A673 (cell line): ENCODE results near the gene PLOD2. TPM values are rescaled to one million over a fixed set of nuclear protein-coding genes. Genes with fewer than 3 reads are reported as not detected.

Source experiments
- BruUV-seq: library from RNA; stranded (reverse); fragments of 400-500 nt; replicated peaks from 2 replicates; lab custom pipeline; 2021; lab: Mats Ljungman, UMichigan
- CTCF ChIA-PET: fragments of 300-600 bp; sonication (Branson Sonifier 250); formaldehyde crosslinking; loops from one replicate; lab custom pipeline; 2022; ENCODE audit warnings: antibody characterized with exemption; lab: Charles Lee
- POLR2A ChIA-PET: fragments of 300-600 bp; sonication (Branson Sonifier 250); formaldehyde crosslinking; loops from one replicate; lab custom pipeline; 2022; ENCODE audit warnings: antibody characterized with exemption; ENCODE audit not compliant: low non-redundant PET; lab: Charles Lee
- DNase-seq: peaks from one replicate; pipeline ENCODE4 v3.0.0-alpha.2; 2015; ENCODE audit warnings: low spot score
- H3K27ac ChIP-seq: fragments of 200-600 bp; sonication (generic); 2 replicates; pipeline ENCODE4 v1.5.1; 2016; ENCODE audit warnings: mixed run types, low read depth, mild to moderate bottlenecking, mixed read lengths, antibody characterized with exemption, low read length; ENCODE audit not compliant: poor library complexity, severe bottlenecking
- H3K27me3 ChIP-seq: fragments of 200-600 bp; sonication (generic); replicated peaks from 2 replicates; pipeline ENCODE4 v1.6.1; 2017; ENCODE audit warnings: mixed run types, low read depth, mild to moderate bottlenecking, mixed read lengths, antibody characterized with exemption, low read length; ENCODE audit not compliant: insufficient read depth, poor library complexity
- H3K36me3 ChIP-seq: fragments of 200-600 bp; sonication (generic); 2 replicates; pipeline ENCODE4 v1.6.1; 2016; ENCODE audit warnings: mixed run types, mild to moderate bottlenecking, mixed read lengths, antibody characterized with exemption, low read length; ENCODE audit not compliant: insufficient read depth, poor library complexity, severe bottlenecking
- H3K4me1 ChIP-seq: fragments of 200-600 bp; sonication (generic); 2 replicates; pipeline ENCODE4 v1.6.1; 2017; ENCODE audit warnings: mixed run types, mild to moderate bottlenecking, mixed read lengths, antibody characterized with exemption, low read length; ENCODE audit not compliant: insufficient read depth, poor library complexity, severe bottlenecking
- H3K4me3 ChIP-seq: fragments of 200-600 bp; sonication (generic); 2 replicates; pipeline ENCODE4 v1.5.1; 2016; ENCODE audit warnings: low read depth, mixed run types, mild to moderate bottlenecking, mixed read lengths, low read length; ENCODE audit not compliant: poor library complexity, severe bottlenecking
- H3K9me3 ChIP-seq: fragments of 200-600 bp; sonication (generic); 2 replicates; pipeline ENCODE4 v1.6.1; 2016; ENCODE audit warnings: mixed run types, low read depth, mild to moderate bottlenecking, mixed read lengths, antibody characterized with exemption, low read length; ENCODE audit not compliant: poor library complexity, severe bottlenecking
- EZH2 ChIP-seq: fragments of 200-600 bp; sonication (generic); IDR thresholded peaks from 2 replicates; pipeline ENCODE4 v1.6.1; 2017; ENCODE audit warnings: borderline replicate concordance, low read depth, mild to moderate bottlenecking, mixed read lengths, antibody characterized with exemption, low read length; ENCODE audit not compliant: poor library complexity, severe bottlenecking
- intact Hi-C: fragments of 100-400 bp; cut with micrococcal nuclease; formaldehyde crosslinking; loops from one replicate; pipeline ENCODE4 v1.10.0; 2022; ENCODE audit not compliant: unreplicated experiment
- total RNA-seq: library from RNA; stranded (reverse); gene quantifications from 2 replicates; pipeline ENCODE4 v1.2.3, GENCODE V29; 2021
- TF ChIP-seq, protein P1 (sequence below): fragments of 300-800, 200-600 bp; sonication (generic); conservative IDR thresholded peaks from 2 replicates; pipeline ENCODE4 v1.5.1; 2017; ENCODE audit warnings: low read depth, mild to moderate bottlenecking, antibody characterized with exemption, low read length, moderate library complexity, mixed read lengths

Gene PLOD2
- total RNA-seq, 1 experiment from 2014 or later, result 34.6 TPM

DNA sequence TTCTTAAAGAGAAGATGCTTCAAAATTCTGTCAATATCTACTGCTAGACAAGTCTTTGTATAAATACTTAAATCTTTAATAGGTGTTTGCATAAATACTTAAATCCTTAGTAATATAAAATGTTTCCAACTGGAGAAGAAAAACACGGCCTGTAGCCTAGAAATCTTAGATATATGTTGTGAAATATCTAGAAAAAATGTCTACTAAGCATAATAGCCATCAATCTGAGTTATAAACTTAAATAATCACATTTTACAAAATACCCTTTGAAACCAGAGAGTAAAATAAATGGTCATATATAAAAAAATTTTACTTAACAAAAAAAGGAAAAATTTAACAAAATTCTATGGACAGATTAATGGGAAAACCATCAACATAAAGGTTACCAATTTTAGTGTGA, 73.9 kb downstream of the PLOD2 start:
- BruUV-seq, result no TSS peak
- no peaks in the 10 kb centered on the region for H3K36me3 ChIP-seq
- no peak overlapping the region for H3K4me3 ChIP-seq
- no peak for TF ChIP-seq EZH2
- TF ChIP-seq, protein P1, sequence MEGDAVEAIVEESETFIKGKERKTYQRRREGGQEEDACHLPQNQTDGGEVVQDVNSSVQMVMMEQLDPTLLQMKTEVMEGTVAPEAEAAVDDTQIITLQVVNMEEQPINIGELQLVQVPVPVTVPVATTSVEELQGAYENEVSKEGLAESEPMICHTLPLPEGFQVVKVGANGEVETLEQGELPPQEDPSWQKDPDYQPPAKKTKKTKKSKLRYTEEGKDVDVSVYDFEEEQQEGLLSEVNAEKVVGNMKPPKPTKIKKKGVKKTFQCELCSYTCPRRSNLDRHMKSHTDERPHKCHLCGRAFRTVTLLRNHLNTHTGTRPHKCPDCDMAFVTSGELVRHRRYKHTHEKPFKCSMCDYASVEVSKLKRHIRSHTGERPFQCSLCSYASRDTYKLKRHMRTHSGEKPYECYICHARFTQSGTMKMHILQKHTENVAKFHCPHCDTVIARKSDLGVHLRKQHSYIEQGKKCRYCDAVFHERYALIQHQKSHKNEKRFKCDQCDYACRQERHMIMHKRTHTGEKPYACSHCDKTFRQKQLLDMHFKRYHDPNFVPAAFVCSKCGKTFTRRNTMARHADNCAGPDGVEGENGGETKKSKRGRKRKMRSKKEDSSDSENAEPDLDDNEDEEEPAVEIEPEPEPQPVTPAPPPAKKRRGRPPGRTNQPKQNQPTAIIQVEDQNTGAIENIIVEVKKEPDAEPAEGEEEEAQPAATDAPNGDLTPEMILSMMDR, result no peak
- CTCF ChIA-PET, result no interaction called here
- no peak overlapping the region for H3K27ac ChIP-seq
- H3K27me3 ChIP-seq, result no peaks in the 10 kb centered on the region
- DNase-seq, result no peak
- H3K4me1 ChIP-seq, result no peaks in the 10 kb centered on the region
- intact Hi-C loops, result no loop called here
- POLR2A ChIA-PET, result no interaction called here
- no peaks in the 10 kb centered on the region for H3K9me3 ChIP-seq

- CTCF ChIA-PET, result no interaction called here
- POLR2A ChIA-PET, result no interaction called here
- no TSS peak for BruUV-seq
- no peak overlapping the region for H3K27ac ChIP-seq
- no peaks in the 10 kb centered on the region for H3K4me1 ChIP-seq
- H3K27me3 ChIP-seq, result no peaks in the 10 kb centered on the region
- H3K36me3 ChIP-seq, result no peaks in the 10 kb centered on the region
- H3K9me3 ChIP-seq, result no peaks in the 10 kb centered on the region
- TF ChIP-seq EZH2, result no peak
- TF ChIP-seq, protein P1, result no peak
- intact Hi-C loops, result no loop called here
- no peak overlapping the region for H3K4me3 ChIP-seq
- DNase-seq, result no peak
Observed at GRCh38 chr3:146086211-146086610, 74.8 kb downstream of the PLOD2 start.

DNA sequence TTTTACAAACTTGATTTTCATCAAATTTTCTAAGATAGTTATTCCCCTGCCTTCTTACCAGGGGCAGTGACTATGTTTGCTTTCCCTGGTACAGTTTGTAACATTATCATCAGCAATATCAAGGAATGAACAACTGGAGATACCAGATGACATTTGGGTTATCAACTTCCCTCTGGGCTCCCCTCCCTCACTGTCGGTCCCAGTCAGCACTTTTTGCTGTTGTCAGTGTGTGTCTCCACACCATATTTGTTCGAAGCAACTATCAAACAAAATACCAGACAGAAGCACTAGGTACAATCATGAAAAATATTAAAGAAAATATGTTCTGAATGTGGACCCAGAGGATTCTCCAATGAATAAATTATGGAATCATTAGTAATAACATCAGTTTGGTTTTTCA, 75.3 kb downstream of the PLOD2 start:
- BruUV-seq, result no TSS peak
- POLR2A ChIA-PET, result no interaction called here
- H3K4me3 ChIP-seq, result no peak overlapping the region
- intact Hi-C loops, result no loop called here
- H3K4me1 ChIP-seq, result no peaks in the 10 kb centered on the region
- CTCF ChIA-PET, result no interaction called here
- no peak for DNase-seq
- no peaks in the 10 kb centered on the region for H3K36me3 ChIP-seq
- H3K9me3 ChIP-seq, result no peaks in the 10 kb centered on the region
- H3K27me3 ChIP-seq, result no peaks in the 10 kb centered on the region
- TF ChIP-seq EZH2, result no peak
- TF ChIP-seq, protein P1, result no peak
- no peak overlapping the region for H3K27ac ChIP-seq
